ENCODE measurements around the gene KCNH6.

KCNH6 gene

DNA sequence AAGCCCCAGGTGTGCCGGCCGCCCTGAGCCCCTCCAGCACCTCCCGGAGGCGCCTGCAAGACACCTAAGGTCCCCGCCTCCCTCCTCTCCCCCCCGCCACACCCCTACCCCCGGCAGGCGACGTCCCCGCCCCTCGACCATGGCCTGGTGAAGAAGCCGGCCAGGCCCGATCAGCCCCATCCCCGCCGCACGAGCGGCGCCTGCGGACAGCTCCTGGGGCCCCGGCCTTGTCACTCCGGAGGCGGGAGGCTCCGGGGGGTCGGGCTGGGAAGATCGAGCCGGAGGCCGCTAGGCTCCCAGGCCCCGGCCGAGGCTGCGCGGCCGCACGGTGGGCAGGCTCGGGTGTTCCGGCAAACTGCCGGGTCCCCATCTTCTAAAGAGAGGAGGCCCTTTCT is 46.7 kb upstream of the KCNH6 start:
- Histone ChIP-seq H3K9me3 (ENCODE audit: severe bottlenecking) (no peaks in the 10 kb centered on the region), H3K36me3 (ENCODE audit: low read depth) (no peaks in the 10 kb centered on the region), H3K4me3 (ENCODE audit: severe bottlenecking) (peak overlapping the region; percentile 30), H3K4me1 (ENCODE audit: insufficient read depth, poor library complexity, severe bottlenecking) (no peaks in the 10 kb centered on the region), H3K27me3 (ENCODE audit: insufficient read depth, poor library complexity, severe bottlenecking) (peaks cover 10% of the 10 kb centered on the region), H3K27ac (ENCODE audit: poor library complexity, severe bottlenecking) (no peak overlapping the region)
- TF ChIP-seq, protein P1, sequence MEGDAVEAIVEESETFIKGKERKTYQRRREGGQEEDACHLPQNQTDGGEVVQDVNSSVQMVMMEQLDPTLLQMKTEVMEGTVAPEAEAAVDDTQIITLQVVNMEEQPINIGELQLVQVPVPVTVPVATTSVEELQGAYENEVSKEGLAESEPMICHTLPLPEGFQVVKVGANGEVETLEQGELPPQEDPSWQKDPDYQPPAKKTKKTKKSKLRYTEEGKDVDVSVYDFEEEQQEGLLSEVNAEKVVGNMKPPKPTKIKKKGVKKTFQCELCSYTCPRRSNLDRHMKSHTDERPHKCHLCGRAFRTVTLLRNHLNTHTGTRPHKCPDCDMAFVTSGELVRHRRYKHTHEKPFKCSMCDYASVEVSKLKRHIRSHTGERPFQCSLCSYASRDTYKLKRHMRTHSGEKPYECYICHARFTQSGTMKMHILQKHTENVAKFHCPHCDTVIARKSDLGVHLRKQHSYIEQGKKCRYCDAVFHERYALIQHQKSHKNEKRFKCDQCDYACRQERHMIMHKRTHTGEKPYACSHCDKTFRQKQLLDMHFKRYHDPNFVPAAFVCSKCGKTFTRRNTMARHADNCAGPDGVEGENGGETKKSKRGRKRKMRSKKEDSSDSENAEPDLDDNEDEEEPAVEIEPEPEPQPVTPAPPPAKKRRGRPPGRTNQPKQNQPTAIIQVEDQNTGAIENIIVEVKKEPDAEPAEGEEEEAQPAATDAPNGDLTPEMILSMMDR (IDR thresholded peaks at IDR 0.05; ENCODE audit: poor library complexity, severe bottlenecking): no peak
- DNase-seq (ENCODE audit: low spot score) (no peak), ATAC-seq (ENCODE audit: low read depth) (no peak; the same call in 2 of the 3 replicates)

DNA sequence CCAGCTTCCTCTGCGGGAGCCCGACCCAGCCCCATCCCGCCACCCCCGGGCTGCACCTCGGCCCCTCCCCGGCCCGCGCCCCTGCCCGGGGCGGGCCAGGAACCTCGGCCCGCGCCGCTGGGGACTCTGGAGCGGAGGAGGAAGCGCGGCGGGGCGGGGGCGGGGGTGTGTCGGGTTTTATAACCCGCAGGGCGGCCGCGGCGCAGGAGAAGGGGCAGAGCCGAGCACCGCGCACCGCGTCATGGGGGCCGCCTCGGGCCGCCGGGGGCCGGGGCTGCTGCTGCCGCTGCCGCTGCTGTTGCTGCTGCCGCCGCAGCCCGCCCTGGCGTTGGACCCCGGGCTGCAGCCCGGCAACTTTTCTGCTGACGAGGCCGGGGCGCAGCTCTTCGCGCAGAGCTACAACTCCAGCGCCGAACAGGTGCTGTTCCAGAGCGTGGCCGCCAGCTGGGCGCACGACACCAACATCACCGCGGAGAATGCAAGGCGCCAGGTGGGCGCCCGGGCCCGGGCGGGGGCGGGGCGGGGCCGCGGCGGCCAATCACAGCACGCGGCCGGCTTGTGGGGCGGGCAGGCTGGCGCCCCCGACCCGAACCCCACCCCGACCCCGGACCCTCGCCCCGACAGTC is 46.2 kb upstream of the KCNH6 start, which contains the start of gene ACE:
Gene ACE, plus strand, starts transcription at position 208 of the 626 bp plus-strand sequence. Its CDS starts 34 bp downstream, at position 242.
- ATAC-seq (ENCODE audit: low read depth) (no peak; the same call in 2 of the 3 replicates), DNase-seq (ENCODE audit: low spot score) (no peak)
- H3K9me3 ChIP-seq (ENCODE audit: severe bottlenecking): no peaks in the 10 kb centered on the region
- H3K36me3 ChIP-seq (ENCODE audit: low read depth): no peaks in the 10 kb centered on the region
- no peaks in the 10 kb centered on the region for H3K4me1 ChIP-seq (ENCODE audit: insufficient read depth, poor library complexity, severe bottlenecking)
- H3K4me3 ChIP-seq (ENCODE audit: severe bottlenecking): peak within 1 kb of the TSS; percentile 30
- TF ChIP-seq, protein P1 (IDR thresholded peaks at IDR 0.05; ENCODE audit: poor library complexity, severe bottlenecking): no peak
- peaks cover 10% of the 10 kb centered on the region for H3K27me3 ChIP-seq (ENCODE audit: insufficient read depth, poor library complexity, severe bottlenecking)
- H3K27ac ChIP-seq (ENCODE audit: poor library complexity, severe bottlenecking): no peak within 1 kb of the TSS

DNA sequence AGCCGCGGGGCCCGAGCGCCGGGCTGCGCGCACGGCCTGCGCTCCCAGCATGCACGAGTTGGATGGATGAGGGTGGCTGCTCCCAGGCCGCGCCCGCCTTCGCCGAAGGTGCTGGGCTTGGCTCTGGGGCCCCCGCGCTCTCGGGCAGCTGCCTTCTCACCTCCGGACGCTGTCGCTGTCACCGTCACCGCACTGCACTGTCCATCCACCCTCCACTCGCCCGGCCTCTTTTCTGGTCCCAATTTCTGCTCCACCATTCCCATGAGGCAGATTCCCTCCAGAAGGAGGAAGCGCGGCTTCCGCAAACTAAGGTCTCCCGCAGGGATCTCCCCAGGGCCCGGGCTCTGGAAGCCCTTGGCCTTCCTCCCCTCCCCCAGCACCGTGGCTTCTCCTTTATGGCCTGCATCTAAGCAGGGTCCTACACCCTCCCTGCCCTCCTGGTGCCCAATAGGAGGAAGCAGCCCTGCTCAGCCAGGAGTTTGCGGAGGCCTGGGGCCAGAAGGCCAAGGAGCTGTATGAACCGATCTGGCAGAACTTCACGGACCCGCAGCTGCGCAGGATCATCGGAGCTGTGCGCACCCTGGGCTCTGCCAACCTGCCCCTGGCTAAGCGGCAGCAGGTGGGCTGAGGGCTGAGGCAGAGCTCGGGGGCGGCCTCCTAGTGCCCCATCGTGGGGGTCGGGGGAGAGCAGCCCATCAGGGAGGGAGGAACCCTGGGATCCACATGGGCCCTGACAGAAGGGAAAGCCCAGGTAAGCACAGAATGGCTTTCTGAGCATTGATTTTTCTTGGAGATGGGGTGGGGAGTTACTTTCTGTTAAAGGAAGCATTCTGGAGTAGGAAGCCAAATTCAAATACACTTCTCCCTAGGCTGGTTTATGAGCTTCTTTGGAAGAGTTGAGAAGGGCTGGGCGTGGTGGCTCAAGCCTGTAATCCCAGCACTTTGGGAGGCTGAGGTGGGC is 45.4 kb upstream of the KCNH6 start:
- DNase-seq (ENCODE audit: low spot score): no peak
- H3K9me3 ChIP-seq (ENCODE audit: severe bottlenecking): no peaks in the 10 kb centered on the region
- no peak overlapping the region for H3K27ac ChIP-seq (ENCODE audit: poor library complexity, severe bottlenecking)
- no peaks in the 10 kb centered on the region for H3K36me3 ChIP-seq (ENCODE audit: low read depth)
- H3K4me3 ChIP-seq (ENCODE audit: severe bottlenecking): peak overlapping the region; percentile 30
- H3K27me3 ChIP-seq (ENCODE audit: insufficient read depth, poor library complexity, severe bottlenecking): peaks cover 10% of the 10 kb centered on the region
- ATAC-seq (ENCODE audit: low read depth): no peak
- H3K4me1 ChIP-seq (ENCODE audit: insufficient read depth, poor library complexity, severe bottlenecking): no peaks in the 10 kb centered on the region
- TF ChIP-seq, protein P1 (IDR thresholded peaks at IDR 0.05; ENCODE audit: poor library complexity, severe bottlenecking): no peak

DNA sequence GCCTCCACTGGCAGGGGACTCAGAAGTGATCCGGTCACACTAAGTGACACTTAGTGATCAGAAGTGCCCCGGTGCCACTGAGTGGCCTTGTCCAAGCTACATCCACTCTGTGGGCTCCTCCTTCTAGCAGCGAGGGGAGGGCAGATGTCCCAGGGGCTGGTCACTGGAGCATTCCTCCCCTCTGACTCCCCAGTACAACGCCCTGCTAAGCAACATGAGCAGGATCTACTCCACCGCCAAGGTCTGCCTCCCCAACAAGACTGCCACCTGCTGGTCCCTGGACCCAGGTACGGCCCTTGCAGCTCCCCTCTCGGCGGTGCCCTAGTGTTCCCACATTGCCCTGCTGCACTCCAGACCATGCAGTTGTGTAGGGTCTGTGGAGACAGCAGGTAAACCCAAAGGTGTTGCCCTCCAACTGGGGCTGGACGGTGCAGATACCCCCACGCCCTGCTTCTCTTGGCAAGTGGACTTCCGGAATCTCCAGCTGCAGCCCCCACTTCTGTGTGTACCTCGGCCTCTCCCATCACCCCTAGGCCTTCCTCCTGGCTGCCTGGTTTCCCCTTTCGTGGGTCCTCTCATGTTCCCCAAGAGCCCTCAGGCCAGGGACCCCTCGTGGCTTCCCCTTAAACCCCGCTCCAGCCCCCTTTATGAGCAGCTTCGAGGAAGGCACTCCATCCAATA is 44.2 kb upstream of the KCNH6 start:
- Histone ChIP-seq H3K27me3 (ENCODE audit: insufficient read depth, poor library complexity, severe bottlenecking) (peaks cover 10% of the 10 kb centered on the region), H3K9me3 (ENCODE audit: severe bottlenecking) (no peaks in the 10 kb centered on the region), H3K36me3 (ENCODE audit: low read depth) (no peaks in the 10 kb centered on the region), H3K27ac (ENCODE audit: poor library complexity, severe bottlenecking) (no peak overlapping the region), H3K4me3 (ENCODE audit: severe bottlenecking) (no peak overlapping the region), H3K4me1 (ENCODE audit: insufficient read depth, poor library complexity, severe bottlenecking) (no peaks in the 10 kb centered on the region)
- TF ChIP-seq, protein P1 (IDR thresholded peaks at IDR 0.05; ENCODE audit: poor library complexity, severe bottlenecking): peak; percentile 88
- ATAC-seq (ENCODE audit: low read depth) (peak; percentile 94), DNase-seq (ENCODE audit: low spot score) (peak; percentile 87)
